Body of pancreas (tissue), 4 donors: Measurements from ENCODE around the gene ACKR4.

Experiments used
- POLR2A ChIP-seq, 3 donors: fragments of 450-650 bp; IDR thresholded peaks; one replicate each; pipeline ENCODE4 v1.6.1; 2016; ENCODE audit warnings: antibody characterized with exemption in 3 of 3, mild to moderate bottlenecking in 2 of 3
- TF ChIP-seq, protein P1 (sequence below), 7 experiments: fragments of 450-650 bp in 4 of 7; fragments of 200-600 bp in 3 of 7; sonication (generic) in 3 of 7; IDR thresholded peaks; one replicate each; pipeline ENCODE4 v1.5.1; 2016 to 2019; ENCODE audit warnings: antibody characterized with exemption in 7 of 7

DNA sequence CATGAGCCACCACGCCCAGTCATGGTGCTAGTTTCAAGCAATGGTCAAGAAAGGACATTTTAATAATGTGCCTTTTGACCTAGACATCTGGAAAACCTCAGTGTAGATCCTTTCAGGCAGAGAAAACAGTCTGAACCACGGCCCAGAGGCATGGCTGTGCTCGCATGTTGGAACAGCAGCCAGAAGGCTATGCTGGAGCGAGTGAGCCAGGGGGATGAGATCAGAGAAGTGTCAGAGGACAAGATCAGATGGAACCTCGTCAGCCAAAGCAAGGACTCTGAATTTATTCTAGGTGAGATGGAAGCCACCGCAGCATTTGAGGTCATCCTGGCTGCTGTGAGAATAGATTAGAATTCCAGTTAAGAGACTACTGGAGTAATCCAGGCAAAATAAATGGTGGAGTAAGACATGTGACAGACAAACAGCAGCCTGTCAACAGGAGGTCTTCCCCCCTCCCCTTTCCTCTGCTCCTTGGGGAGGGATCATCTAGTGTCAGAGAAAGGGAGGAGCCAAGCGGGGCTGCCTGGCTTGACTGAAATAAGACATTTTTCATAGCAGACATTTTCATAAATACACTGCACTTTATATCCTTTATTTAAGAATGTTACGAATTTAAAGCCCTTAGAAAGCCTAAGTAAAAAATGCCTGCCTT lies 40.4 kb upstream of the ACKR4 start:
- TF ChIP-seq POLR2A (IDR thresholded peaks at IDR 0.05): no peak
- TF ChIP-seq, protein P1, sequence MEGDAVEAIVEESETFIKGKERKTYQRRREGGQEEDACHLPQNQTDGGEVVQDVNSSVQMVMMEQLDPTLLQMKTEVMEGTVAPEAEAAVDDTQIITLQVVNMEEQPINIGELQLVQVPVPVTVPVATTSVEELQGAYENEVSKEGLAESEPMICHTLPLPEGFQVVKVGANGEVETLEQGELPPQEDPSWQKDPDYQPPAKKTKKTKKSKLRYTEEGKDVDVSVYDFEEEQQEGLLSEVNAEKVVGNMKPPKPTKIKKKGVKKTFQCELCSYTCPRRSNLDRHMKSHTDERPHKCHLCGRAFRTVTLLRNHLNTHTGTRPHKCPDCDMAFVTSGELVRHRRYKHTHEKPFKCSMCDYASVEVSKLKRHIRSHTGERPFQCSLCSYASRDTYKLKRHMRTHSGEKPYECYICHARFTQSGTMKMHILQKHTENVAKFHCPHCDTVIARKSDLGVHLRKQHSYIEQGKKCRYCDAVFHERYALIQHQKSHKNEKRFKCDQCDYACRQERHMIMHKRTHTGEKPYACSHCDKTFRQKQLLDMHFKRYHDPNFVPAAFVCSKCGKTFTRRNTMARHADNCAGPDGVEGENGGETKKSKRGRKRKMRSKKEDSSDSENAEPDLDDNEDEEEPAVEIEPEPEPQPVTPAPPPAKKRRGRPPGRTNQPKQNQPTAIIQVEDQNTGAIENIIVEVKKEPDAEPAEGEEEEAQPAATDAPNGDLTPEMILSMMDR (IDR thresholded peaks at IDR 0.05): no peak
